Activated effector memory CD4-positive, alpha-beta T cell treated with Interleukin-2 at 50 U/mL for 16 hours (primary cell): ENCODE results near the gene LRBA.
"Not testable (repeated sequence)": the region's sequence is repeated elsewhere in the genome, so short reads cannot be mapped to it uniquely, and the experiment has no call there.

Source experiments
- DNase-seq: peaks from one replicate; pipeline ENCODE4 v3.0.0-alpha.2; 2020

The LRBA gene

DNA sequence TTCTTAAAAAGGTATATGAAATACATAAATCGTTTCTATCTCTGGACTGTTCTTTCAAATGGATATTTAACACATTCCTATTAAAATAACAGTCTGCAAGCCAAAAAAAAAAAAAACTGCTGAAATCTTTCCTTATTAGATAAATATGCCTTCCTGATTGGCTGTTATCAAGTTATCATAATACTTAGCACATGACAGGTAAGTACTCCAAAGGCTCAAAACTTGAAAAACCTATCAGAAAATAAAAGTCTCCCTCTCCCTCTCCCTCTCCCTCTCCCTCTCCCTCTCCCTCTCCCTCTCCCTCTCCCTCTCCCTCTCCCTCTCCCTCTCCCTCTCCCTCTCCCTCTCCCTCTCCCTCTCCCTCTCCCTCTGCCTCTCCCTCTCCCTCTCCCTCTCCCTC is 356.8 kb downstream of the LRBA start:
- DNase-seq: not testable (repeated sequence)

DNA sequence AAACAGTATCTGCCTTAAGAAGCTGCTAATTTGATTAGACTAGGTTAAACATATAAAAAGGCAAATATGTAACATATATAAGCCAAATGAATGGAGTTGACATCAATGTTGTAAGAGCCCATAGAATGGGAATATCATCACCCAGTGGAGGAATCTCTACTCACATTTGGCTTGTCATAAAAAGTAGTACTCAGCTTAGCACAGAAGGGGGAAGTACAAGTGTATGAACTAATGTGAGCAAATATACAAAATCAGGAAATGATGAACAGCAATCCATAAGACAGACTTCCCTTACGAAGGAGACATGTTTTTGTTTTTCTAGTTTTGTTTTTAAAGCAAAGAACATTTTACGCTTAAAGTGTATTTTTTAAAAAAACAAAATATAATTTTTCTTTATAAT is 358.2 kb downstream of the LRBA start:
- DNase-seq: no peak

DNA sequence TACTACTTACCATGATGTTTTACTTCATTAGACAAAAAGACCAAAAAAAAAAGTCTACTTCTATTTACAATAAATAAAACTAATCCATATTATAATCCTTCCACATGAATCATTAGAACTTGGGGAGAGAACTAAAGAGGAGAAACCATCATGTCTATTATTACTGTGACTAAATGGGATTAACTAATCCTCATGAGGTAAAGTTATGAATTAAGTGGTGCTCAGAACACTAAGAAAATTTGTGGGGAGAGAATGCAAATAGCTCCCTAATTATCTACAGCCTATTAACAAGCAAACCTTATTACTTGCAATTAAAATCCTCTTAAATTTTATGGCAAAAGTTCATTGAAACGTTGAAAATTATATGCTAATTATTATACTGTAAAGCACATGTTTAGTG is 364.3 kb downstream of the LRBA start:
- DNase-seq: no peak

DNA sequence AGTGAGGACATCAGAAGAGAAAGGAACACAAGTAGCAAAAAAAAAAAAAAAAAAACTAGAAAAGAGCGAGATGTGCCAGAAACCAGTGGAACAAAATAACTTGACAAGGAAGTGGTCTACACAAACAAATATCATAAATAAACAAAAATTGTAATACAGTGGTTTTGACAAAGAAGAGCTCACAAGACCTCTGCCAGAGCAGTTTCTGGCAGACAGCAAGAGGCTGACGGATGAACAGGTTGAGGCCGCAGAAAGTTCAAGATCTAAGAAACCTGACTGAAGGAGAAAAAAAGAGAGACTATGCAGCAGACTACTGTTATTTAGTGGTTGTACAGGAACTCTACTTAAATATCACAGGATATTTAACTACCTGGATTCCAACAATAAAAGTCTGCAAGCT is 367.0 kb downstream of the LRBA start:
- no peak for DNase-seq

DNA sequence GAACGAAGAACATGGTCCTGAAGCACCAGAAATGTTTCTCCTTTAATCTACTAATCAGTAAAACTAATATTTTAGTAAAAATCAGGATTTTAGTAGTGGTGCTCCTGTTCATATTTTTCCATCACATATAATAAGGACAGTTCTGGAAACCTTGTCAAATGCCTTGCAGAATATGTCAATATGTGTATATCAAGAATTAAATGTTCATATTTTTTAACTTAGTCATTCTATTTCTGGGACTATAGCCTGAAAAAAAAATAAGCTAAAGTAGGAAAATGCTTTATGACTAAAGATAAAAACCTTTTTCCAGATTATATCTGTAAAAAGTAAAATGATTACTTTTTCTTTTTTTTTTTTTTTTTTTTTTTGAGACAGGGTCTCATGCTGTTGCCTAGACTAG is 368.1 kb downstream of the LRBA start:
- no peak for DNase-seq

DNA sequence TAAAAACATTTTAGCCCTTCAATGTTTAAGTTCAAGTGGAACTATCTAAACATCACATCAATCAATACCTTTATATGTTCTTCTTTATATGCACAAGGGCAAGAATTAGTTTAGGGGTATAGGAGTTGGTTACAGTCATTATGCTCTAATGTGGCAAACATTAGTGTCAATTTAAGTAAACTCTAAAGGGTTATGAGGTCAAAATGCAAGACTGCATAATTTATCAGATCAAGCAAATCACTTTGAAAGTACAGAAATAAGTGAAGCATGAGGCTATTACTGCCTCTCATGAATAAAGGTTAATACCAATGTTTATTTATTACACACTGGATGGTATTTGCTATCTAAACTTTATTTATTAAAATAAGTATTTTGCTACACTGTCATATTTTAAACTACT is 373.5 kb downstream of the LRBA start:
- no peak for DNase-seq

DNA sequence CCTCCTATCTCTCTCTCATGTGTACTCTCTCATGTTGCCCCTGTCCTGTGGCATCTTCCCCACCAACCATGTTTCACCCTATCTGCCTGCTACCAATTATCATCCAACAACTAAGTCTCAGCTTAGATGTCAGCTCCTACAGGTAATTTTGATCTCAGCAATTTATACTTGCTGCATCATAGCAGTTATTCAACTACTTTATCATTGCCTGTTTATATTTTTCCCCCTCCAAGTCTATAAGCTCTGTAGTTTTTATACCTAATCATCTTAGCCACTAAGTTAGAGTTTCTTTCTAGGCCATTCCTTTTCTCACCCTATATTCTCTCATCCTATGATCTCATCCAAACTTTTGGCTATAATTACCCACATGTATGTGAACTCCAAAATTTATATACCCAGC is 382.4 kb downstream of the LRBA start:
- DNase-seq: no peak

DNA sequence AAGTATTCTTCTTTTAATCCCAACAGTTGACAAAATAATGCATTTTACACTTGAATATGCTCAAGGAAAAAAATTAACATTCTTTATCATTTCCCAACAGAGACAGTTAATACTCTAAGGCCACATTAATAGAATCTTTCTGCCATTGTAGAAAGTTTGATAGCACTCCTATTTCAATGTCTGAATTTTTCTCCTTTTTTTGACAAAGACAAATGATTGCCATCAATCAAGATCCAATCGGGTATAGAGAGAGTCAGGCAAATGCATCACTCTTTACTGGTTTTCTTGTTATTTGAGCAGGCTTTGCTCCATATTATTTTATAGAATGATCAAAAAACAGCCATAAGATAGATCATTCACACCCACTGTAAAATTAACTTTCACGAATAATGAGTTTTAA is 387.0 kb downstream of the LRBA start:
- no peak for DNase-seq

DNA sequence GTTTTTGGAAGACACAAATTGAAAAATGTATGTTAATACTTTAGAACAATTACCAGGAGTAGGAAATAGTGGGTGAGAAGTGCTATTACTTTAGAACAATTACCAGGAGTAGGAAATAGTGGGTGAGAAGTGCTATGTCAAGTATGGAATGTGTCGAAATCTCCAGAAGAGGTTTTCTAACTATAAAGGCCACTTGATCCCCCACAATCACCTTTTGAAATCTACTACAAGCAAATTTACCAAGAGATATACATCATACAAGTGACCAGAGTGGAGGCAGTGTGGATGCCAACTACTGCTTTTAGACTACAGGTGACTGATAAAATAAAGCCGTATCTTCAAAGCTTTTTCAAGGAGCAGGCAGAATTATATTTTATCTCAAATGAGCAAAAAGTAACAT is 390.1 kb downstream of the LRBA start:
- DNase-seq: no peak

DNA sequence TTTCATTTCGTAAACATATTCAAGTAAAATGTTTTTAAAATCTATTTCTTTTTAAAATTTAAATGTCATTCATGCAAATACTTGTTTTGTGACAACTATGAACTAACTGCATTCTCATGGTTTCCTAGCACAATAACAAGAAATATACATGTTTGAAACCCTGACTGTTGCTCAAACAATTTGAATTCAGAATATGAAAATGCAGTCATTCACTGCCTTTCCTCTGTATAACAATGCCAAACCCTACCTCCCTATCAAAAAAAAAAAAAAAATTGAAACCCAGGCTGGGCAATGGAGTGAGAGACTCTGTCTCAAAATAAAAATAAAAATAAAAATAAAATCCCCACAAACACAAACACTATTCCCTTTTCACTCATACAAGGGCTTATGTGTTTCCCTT is 391.0 kb downstream of the LRBA start:
- no peak for DNase-seq

DNA sequence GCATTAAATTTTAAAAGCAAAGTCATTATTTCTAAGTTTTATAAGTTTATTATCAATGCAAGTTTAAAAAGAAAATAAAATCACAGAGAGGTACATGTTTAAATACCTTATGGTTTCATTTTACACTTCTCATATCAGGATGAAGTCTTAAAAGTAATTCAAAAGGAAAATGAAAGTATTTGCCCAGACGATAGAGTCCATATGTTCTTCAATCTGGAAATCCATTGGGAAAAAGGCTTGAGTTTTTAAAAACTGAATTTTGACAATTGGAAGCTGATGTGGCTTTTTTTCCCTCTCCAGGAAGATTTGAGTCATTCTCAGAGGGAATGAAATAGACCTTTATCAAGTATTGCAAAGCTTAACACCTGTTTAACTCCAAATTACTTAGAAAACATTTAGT is 396.0 kb downstream of the LRBA start:
- DNase-seq: no peak

DNA sequence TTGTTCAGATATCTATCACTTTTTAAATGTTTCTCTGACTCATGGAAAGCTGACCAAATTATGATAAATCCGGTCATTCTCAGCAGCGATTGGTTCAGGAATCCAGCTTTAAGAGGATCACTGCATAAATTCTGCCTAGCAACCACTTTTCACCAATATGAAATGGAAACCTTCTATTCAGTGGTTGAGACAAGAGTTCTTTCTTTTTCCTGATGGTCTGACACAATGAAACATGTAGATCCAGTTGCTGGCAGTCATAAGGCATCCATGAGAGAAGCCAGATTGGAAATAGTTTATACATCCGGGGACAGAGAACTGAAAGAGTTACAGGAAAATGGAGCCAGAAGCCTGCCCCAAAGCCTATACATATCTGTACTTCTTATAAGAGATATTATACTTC is 406.0 kb downstream of the LRBA start:
- DNase-seq: no peak

DNA sequence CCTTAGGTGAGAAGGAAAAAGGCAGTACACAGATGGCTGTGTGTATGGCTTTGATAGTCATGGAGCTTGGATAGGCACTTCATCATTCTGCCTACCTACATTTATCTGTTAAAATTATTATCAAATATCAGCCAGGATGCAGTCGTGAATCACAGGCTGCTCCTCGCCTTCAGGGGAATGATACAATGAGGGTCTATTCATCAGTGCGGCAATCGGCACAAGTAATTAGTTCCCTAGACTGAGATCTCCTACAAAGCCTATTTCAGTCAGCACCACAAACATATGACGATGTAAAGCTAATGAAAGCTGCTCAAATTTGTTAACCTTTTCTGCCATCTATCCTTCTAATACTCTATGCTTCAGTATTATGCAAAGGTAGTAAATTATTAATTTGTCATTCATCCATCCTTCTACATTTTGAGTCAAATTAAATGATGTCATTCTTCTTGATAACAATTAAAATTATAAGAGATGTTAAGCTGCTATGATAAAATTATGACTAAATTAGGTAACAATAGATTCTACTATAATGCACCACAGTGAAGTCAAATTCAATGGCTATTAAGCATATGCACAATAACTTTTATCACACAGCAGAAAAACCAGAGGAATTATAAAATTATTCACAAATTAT is 414.2 kb downstream of the LRBA start:
- no peak for DNase-seq

DNA sequence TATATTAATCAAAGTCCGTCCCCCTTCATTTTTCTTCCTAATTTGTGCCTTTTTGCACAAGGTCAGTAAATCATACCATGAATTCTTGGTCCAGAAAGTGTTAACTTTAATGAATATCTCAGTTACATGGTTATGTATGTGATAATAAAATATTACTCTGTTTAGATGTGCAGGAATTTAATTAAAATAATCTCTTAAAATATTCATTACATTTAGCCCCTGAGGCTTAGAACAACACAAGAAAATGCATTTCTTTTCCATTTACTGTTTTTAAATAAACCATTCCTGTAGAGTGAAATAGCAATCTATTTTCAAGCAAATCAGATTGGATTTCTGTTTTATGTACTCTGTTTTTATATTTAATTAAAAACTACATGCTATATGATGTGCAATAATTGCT is 415.5 kb downstream of the LRBA start:
- DNase-seq: no peak

DNA sequence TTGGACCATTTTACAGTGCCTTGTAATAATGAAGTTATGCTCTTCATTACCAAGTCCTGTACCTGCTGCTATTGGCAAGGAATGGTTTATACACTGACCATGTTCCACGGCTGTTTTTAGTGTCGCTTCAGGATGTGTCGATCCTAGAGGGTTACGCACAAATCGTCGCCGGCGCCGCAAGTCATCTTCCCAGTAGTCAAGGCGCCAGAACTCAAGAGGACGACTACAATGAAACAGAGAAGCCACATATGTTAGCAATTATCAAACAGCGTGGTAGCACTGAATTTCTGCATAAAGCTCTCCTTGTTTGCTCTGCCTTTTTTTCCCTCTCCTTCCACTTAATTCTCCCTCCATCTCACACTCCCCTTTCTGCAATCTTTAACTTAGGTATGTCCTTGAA is 416.2 kb downstream of the LRBA start:
- DNase-seq: no peak

DNA sequence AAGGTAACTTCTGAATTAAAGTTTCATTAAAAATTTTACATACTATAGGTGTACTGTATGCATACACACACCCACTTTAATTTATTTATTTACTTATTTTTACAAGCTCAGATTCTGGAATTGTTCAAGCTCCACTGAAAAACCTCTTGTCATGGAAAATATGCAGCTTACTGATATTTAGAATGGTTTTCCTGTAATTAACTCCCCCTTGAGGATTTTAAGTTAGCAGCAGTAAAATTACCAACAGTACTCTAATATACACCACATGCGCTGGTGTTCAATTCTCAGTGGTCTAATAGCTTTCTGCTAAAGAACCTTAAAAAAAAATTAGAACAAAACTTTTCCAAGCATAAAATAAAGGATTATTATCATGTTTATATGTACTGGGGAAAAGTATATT is 421.1 kb downstream of the LRBA start:
- DNase-seq: no peak

DNA sequence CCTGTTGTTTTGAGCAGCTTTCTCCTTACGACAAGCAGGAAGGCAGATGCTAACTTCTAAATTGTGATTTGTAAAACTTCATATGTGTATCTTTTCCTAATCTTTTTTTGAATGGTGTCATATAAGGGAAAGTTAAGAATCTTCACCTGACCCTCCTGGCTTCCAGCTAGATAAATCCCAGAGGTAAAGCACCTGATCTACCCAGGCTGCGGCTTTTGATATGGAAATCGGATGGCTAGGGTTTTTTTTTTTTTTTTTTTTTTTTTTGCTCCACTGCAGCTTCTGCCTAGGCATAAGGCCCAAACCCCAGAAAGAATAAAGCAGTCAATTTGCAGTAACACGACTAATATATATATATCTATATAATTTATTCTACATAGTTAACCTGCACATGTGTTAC is 423.2 kb downstream of the LRBA start:
- no peak for DNase-seq

DNA sequence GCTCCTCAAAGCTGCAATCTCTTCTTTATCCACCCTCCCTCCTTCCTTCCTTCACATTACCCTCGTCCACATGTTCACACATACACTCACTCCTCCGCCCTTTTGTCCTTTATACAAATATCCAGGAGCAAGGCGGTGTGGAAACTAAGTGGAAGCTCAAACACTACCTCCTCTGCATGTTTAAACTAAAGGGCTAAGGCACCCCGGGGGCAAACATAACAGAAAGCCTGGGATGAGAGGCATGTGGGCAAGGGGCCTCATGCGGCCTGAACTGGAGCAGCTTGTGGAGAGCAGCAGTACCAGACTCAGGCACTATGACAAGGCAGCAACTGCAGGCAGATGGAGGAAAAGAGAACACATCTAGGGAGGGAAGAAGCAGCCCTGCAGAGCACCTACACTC is 423.7 kb downstream of the LRBA start:
- no peak for DNase-seq

DNA sequence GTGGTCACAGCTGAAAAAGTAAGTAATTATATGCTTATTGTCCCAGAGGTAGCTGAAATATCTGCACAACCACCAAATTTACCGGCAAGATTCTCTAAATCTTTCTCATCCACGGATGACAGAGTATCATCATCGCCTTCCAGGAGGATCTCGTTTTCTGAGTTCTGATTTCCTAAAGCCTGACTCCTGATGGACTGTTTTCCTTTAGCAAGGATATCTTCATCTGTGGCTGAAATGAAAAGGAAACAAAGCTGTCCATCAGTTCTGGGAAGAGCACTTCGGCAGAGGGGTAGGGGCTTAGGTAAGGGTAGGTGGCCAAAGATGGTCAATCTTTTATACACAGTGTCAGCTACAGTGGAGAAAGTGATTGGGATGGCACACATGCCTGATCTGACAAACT is 424.5 kb downstream of the LRBA start:
- no peak for DNase-seq

DNA sequence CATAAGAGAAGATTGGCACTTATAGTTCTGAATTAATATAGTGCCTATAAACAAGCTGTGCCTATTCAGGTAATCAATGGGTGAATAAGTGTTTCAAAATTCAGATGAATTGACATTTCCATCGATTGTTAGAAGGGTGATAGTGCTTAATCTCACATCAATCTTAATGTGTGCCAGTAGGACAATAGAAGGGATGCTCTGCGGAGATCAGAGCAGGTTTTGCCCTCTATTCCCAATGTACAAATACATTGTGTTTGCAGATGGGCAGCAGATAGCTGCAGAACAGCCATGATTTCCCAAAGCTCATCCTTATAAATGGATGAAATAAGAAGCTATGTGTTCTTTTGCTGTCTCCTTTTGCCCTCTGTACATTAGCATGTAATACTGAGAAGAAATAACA is 425.9 kb downstream of the LRBA start:
- DNase-seq: no peak

DNA sequence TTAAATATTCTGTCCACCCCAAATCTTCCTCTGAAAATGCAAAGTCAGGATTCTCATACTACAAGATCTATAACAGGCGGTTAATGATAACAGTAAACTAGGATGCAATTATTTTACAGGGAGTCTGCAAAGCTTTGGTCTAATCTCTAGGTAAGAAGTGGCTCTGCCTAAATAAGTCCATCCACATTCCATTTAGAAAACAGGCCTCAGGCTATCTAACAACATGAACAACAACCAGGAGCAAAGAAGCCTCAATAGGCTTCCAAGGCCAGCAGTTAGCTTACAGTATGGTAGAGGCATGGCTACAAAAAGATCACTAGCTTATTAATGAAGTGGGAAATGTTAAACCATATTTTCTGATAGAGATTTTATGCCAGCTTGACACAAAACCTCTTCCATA is 426.8 kb downstream of the LRBA start:
- DNase-seq: no peak

DNA sequence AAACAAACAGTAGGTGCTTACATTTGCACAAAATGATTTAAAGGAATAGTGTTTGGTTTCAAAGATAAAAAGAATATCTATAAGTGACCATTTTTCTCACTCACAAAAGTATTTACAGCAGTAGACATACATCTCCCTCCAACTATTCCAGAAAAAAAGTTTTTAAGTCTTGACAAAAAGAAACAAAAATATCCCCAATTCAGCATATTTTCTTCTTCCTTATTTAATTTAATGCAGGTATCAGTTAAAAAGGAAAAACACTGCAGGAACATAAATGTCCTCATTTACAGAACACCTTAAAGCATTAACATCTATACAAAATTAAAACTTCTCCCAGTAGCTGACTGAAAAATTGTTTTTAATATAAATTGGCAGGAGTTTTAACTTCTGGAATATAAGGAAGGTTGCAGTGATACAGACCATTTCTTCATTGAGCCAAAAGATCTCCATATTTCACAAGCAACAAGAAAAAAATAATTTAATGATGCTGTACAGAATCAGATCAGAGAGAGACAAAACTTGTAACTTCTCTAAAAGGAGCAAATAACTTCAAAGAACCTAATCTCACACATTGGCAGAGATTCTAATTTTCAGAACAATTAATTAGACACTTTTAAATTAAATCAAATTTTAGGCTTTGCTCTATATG is 428.8 kb downstream of the LRBA start:
- DNase-seq: no peak

DNA sequence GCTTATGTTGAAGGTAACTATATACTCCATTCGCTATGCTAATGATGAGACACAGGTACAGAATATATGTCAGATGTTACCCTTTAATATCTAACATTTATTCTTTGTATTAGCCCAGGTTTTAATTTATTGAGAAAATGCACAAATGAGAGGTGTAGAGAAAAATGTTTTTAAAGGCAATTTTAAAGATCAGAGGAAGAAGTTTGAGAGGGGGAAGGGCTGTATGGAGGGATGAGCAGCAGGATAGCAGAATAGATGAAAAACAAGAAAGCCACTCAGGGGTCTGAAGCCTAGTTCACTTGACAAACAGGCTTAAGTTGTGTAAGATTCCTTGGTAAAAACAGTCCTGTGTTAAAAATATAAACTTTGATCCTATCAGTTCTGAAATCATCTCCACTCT is 429.5 kb downstream of the LRBA start:
- no peak for DNase-seq

DNA sequence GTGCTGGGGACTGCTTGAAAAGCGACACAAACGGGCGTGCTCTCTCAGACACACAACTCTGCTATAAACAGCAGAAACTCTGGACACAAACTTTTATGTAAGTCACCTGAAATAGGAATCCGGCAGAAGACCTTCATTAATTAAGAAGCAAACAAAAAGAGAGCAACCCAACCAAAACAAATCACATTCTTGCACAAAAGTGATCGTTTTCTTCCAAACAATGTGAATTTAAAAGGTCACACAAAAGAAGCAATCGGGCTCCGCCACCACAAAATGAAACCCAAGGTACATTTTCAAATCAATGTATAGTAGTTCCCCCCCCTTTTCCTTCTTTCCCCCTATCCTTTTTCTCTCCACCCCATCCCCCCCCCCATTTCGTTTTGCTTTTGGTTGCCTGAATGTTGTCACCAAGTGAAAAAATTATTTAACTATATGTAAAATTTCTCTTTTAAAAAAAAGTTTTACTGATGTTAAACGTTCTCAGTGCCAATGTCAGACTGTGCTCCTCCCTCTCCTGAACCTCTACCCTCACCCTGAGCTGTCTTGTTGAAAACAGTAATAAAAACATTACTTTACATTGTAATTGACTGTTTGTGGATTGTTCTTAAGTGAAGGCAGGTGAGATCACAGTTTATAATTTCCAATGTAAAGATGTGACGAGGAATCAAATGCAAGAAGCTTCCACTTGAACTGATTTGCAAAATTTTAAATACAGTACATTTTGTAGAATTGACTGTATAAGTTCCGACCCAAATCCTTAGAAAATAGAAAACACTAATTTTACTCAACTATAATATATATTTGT is 430.8 kb downstream of the LRBA start:
- no peak for DNase-seq
